ENCODE results near the gene INPP4A.
A peak's percentile ranks its signal among the peaks of the same experiment; 100 is the strongest.

The INPP4A gene

GRCh38 chr2:98514879-98515249 lies 70.2 kb downstream of the INPP4A start:
- DNase-seq (ENCODE audit: low read depth): no peak

GRCh38 chr2:98515250-98515991 lies 70.8 kb downstream of the INPP4A start:
- DNase-seq (ENCODE audit: low read depth): peak; percentile 54

- DNase-seq (ENCODE audit: low read depth): no peak
Measured at GRCh38 chr2:98516571-98516970, 71.9 kb downstream of the INPP4A start.

DNA sequence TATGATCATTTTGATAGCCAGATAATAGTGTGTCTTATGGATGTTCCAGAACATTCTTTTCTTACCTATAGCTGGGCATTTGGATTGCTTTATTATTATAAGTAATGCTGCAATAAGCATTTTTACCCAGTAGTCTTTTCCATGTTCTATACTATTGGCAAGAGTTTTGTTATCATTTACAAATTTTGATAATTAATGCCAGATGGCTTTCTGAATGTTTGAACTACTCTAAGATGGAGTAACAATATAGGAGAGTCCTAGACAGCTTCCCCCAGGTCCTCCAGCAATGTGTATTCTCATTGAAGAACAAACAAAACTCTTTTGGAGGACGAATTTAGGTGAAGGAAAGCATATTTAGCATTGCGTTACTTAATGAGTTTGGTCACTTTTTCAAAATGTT lies 73.0 kb downstream of the INPP4A start:
- no peak for DNase-seq (ENCODE audit: low read depth)

DNA sequence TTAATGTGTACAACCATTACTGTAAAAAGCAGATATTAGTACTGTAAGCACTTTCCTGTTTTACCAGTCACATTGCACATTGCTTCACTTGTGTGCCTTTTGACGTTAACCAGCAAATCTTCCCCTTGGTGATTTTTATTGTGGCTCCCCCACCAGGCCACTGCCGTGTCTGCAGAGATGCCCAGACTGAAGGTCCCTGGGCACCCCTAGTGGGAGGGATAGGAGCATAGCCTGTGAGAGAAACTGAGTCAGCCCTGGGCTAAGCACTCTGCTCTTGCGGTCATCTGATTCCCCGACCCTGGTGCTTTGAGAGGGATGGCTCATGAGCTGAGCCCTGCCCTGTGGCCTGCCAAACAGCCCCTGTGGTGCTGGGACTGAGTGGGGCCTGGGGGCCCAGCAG lies 73.4 kb downstream of the INPP4A start:
- DNase-seq (ENCODE audit: low read depth): peak; percentile 19

GRCh38 chr2:98519156-98519555 lies 74.5 kb downstream of the INPP4A start:
- peak; percentile 13 for DNase-seq (ENCODE audit: low read depth)

DNA sequence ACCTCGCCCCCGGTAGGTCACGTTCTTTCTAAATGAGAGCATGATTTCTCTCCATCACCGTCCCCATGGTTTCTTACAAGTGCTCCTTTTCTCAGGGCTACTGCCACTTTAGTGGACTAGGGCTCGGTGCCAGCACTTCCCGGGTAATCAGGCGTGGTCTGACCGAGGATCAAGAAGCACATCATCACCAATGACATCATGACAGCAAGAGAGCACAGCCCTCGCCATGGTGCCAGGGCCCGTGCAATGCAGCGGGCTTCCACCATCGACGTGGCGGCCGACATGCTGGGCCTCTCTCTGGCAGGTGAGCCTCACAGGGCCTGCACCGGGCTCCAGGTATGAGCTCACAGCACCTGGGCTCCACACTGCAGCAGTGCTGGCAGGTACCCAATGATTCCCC lies 75.2 kb downstream of the INPP4A start:
- DNase-seq (ENCODE audit: low read depth): no peak

DNA sequence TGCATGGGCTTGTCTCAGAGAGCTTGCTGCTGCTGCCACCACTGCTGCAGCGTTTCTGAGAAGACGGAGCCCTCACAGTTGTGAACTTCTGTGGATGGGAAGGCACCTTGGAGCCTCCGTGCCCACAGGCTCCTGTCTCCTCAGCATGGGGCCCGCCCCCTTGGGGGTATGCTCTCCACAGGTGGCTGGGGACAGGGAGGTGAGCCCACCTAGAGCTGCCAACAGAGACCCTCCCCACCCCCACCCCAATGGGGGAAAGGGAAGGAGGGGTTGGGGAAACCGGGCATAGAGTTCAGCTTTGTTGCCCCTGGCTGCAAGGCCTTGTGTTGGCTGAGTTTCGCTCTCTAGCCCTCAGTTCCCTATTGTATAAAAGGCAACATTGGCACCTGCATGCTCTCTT lies 76.1 kb downstream of the INPP4A start:
- DNase-seq (ENCODE audit: low read depth): no peak

- no peak for DNase-seq (ENCODE audit: low read depth)
Measured at GRCh38 chr2:98521266-98521665, 76.6 kb downstream of the INPP4A start.

GRCh38 chr2:98522854-98523253 lies 78.2 kb downstream of the INPP4A start:
- DNase-seq (ENCODE audit: low read depth): peak; percentile 27

DNA sequence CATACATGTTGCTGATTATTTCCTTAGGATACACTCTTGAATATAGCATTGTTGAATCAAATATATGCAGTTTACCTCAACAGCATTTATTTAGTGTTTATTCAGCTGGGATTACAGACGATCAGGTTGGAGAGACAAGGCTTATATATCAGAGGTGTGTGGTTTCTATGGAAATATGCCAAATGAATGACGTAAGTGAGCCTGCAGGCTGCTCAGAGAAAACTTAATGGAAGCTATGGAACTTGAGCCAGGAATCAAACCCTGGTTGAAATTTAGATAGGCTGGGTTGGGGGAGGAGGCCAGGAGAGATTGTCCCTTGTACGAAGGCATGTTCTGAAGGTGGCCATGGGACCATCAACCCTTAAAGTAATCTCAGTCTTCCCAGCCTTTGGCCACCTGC lies 79.5 kb downstream of the INPP4A start:
- DNase-seq (ENCODE audit: low read depth): no peak

- no peak for DNase-seq (ENCODE audit: low read depth)
Measured at GRCh38 chr2:98528349-98528748, 83.7 kb downstream of the INPP4A start.

GRCh38 chr2:98530114-98530513 lies 85.5 kb downstream of the INPP4A start:
- no peak for DNase-seq (ENCODE audit: low read depth)

GRCh38 chr2:98532756-98533155 lies 88.1 kb downstream of the INPP4A start:
- DNase-seq (ENCODE audit: low read depth): no peak

- DNase-seq (ENCODE audit: low read depth): no peak
Measured at GRCh38 chr2:98533547-98533946, 88.9 kb downstream of the INPP4A start.

GRCh38 chr2:98534761-98535160 lies 90.1 kb downstream of the INPP4A start:
- DNase-seq (ENCODE audit: low read depth): no peak

DNA sequence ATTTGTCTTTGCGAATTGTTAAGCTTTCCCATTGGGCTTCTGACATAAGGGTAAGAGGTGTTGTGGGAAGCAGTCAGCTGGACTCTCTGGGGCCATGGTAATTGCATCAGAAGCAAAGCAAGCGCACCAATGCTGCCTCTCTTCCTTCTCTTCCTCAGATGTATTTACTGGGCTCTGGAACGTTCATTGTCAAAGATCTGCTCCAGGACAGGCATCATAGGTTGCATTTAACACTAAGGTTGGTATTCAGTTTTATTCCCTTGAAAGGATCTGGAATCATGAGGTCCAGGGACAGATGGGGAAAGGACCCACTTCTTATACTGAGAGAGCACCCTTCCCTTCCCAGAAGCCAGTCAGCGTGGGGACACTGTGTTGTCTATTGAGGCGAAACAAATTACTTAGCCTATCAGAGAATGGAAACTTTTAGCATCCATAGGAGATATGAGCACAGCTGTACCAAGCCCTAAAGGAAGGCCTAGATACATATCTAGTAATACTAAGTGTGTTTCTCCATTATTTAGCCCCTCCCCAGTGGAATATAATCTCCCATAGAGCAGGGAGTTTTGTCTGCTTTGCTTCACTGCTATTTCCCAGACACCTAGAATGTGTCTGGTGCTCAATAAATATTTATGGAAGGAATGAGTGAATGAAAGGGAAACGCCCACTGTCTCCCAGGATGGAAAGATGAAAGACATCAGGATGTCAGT lies 91.5 kb downstream of the INPP4A start:
- DNase-seq (ENCODE audit: low read depth): no peak

DNA sequence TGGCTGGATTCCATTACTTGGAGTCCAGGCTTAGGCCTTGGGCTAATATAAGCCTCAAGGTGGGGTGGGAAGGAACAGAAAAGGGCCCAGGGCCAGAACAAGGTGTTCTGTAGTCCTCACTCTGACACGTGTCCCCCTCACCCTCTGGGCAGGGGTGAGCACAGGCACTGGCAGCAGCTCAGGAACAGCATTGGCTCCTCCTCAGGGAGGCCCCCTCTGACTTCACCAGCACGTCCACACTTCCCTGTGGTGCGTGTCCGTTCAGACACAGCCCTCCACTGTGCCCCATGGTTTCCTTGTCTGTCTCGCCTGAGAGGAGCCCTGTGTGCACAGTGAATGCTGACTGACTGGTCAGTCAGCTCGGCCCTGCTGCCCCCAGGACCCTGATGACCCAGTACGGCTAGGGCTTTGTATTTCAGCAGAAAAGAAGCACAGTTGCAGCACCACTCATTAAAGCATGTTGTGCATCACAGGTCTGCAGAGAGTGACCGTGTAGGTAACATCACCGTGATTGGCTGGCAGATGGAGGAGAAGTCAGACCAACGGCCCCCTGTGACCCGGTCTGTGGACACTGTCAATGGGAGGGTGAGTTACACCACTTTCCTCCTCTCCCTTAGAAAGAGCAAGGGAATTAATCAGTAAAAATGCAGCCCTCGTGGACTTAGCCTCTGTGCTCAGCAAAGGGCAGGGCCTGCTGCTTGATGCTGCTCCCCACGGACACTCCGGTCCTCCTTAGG lies 92.9 kb downstream of the INPP4A start:
- no peak for DNase-seq (ENCODE audit: low read depth)

GRCh38 chr2:98538280-98539041 lies 93.8 kb downstream of the INPP4A start:
- DNase-seq (ENCODE audit: low read depth): no peak

- DNase-seq (ENCODE audit: low read depth): no peak
Measured at GRCh38 chr2:98539056-98539735, 94.5 kb downstream of the INPP4A start.

DNA sequence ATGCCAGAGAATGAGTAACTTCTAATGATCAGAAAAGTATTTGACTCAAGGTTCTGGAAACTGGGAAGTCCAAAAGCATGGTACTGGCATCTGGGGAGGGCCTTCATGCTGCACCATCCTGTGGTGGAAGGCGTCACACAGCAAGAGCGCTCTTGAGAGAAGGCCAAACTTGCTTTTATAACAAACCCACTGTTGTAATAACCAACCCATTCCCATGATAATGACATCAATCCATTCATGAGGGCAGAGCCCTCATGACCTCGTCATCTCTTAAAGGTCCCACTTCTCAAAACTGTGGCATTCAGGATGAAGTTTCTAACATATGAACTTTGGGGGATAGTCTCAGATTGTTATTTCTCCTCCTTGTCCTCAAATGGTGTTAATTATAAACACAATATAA lies 95.9 kb downstream of the INPP4A start:
- DNase-seq (ENCODE audit: low read depth): no peak

- DNase-seq (ENCODE audit: low read depth): no peak
Measured at GRCh38 chr2:98541489-98541888, 96.8 kb downstream of the INPP4A start.

Measured in EH (cell line).